Uterus (tissue), 4 donors: ENCODE results near the gene ZMPSTE24. TPM values are rescaled to one million over a fixed set of nuclear protein-coding genes. Genes with fewer than 3 reads are reported as not detected.
"Not testable (repeated sequence)": the region's sequence is repeated elsewhere in the genome, so short reads cannot be mapped to it uniquely, and the experiment has no call there.

Source experiments
- DNase-seq, 2 donors: peaks; one replicate each; pipeline ENCODE4 v3.0.0-alpha.2; 2019 to 2020
- H3K27ac ChIP-seq, 2 donors: fragments of 200-600 bp; sonication (generic); 1 replicate in 1 of 2; 2 replicates in 1 of 2; pipeline ENCODE4 v1.5.1; 2016 to 2018
- H3K27me3 ChIP-seq, 2 donors: fragments of 200-600 bp; sonication (generic); one replicate each; pipeline ENCODE4 v1.5.1; 2018 to 2019; ENCODE audit warnings: control low read depth in 1 of 2
- H3K36me3 ChIP-seq, 2 donors: fragments of 200-600 bp; sonication (generic); one replicate each; pipeline ENCODE4 v1.5.1; 2019; ENCODE audit warnings: control low read depth in 1 of 2
- H3K4me1 ChIP-seq, 2 donors: fragments of 200-600 bp; sonication (generic); one replicate each; pipeline ENCODE4 v1.5.1; 2018 to 2019; ENCODE audit warnings: control low read depth in 1 of 2
- H3K4me3 ChIP-seq, 2 donors: fragments of 200-600 bp; sonication (generic); 1 replicate in 1 of 2; 2 replicates in 1 of 2; pipeline ENCODE4 v1.5.1; 2018 to 2019; ENCODE audit warnings: mild to moderate bottlenecking in 1 of 2
- H3K9me3 ChIP-seq, 2 donors: fragments of 200-600 bp; sonication (generic); one replicate each; pipeline ENCODE4 v1.5.1; 2019; ENCODE audit warnings: control low read depth in 1 of 2
- POLR2A ChIP-seq, 2 donors: fragments of 450-650 bp; IDR thresholded peaks; one replicate each; pipeline ENCODE4 v1.6.1; 2016; ENCODE audit warnings: antibody characterized with exemption in 2 of 2, mild to moderate bottlenecking in 1 of 2, moderate library complexity in 1 of 2
- intact Hi-C: fragments of 100-400 bp; cut with DNase I; formaldehyde crosslinking; loops from one replicate; pipeline ENCODE4 v1.15.1; 2023; ENCODE audit warnings: low total_unique reads
- total RNA-seq, 4 donors: library from RNA; depleted of rRNA in 3 of 4; stranded (reverse); fragments of >200 nt in 3 of 4; gene quantifications; one replicate each; pipeline versions ENCODE4 v1.1.0 to v1.2.4, GENCODE V29; 2014 to 2023
- TF ChIP-seq, protein P1 (sequence below), 4 experiments: fragments of 200-600 bp in 2 of 4; fragments of 450-650 bp in 2 of 4; sonication (generic) in 2 of 4; IDR thresholded peaks; one replicate each; pipeline ENCODE4 v1.5.1; 2016 to 2019; ENCODE audit warnings: antibody characterized with exemption in 4 of 4, mild to moderate bottlenecking in 2 of 4, moderate library complexity in 1 of 4
- donor health status: DM: yes; HTN: yes; CAD: no.

ZMPSTE24 gene
- total RNA-seq, 4 donors from 2014 or later: 17.9 to 79.1 (median 56.2) TPM

DNA sequence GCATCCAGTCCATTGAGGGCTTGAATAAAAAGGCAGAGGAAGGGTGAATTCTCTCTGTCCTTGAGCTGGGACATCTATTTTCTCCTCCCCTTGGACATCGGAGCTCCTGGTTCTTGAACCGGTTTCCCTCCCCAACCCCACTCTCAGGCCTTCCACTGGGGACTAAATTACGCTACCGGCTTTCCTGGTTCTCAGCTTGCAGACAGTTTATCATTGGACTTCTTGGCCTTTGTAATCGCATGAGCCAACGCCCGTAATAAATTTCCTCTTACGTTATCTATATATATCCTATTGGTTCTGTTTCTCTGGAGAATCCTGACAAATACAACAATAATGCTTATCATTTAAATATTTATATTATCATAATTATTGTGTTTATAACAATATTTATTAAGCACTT, 79.4 kb downstream of the ZMPSTE24 start:
- Histone ChIP-seq H3K4me3 (no peak overlapping the region), H3K27ac (no peak overlapping the region), H3K4me1 (no peaks in the 10 kb centered on the region), H3K27me3 (no peaks in the 10 kb centered on the region), H3K9me3 (no peaks in the 10 kb centered on the region), H3K36me3 (no peaks in the 10 kb centered on the region)
- TF ChIP-seq, protein P1, sequence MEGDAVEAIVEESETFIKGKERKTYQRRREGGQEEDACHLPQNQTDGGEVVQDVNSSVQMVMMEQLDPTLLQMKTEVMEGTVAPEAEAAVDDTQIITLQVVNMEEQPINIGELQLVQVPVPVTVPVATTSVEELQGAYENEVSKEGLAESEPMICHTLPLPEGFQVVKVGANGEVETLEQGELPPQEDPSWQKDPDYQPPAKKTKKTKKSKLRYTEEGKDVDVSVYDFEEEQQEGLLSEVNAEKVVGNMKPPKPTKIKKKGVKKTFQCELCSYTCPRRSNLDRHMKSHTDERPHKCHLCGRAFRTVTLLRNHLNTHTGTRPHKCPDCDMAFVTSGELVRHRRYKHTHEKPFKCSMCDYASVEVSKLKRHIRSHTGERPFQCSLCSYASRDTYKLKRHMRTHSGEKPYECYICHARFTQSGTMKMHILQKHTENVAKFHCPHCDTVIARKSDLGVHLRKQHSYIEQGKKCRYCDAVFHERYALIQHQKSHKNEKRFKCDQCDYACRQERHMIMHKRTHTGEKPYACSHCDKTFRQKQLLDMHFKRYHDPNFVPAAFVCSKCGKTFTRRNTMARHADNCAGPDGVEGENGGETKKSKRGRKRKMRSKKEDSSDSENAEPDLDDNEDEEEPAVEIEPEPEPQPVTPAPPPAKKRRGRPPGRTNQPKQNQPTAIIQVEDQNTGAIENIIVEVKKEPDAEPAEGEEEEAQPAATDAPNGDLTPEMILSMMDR (IDR thresholded peaks at IDR 0.05): no peak
- no peak for TF ChIP-seq POLR2A (IDR thresholded peaks at IDR 0.05)
- intact Hi-C loops: loop anchor here (10.0 kb wide), 1 partner anchor 193 kb away; no protein-coding TSS in a partner anchor
- no peak for DNase-seq

DNA sequence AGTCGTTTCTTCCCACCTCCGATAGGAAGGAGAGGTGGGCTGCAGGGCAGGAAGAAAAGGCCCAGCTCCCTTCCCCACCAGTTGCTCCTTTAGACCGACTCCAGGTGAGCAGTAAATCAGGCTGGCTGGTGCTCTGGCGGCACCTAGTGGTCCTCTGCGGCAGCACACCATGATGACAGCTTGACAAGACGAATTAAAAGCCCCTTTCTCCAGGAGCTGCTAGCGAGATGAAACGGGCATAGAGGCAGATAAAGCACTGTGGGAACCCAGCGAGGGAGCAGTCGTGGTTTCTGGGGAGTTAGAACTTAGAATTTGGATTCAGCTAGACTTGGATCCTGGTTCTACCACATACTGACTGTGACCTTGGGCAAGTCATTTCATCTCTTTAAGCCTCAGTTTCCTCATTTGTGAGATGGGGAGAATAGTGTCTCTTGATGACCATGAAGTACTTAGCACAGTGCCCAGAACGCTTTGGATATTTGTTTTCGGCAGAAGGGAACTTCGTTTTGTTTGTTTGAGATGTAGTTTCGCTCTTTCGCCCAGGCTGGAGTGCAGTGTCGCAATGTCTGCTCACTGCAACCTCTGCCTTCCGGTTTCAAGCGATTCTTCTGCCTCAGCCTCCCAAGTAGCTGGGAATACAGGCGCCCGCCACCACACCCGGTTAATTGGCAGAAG, 80.8 kb downstream of the ZMPSTE24 start:
- H3K36me3 ChIP-seq: no peaks in the 10 kb centered on the region
- no peak overlapping the region for H3K4me3 ChIP-seq
- no peaks in the 10 kb centered on the region for H3K4me1 ChIP-seq
- peak; percentile 63 to 75 for DNase-seq
- no peaks in the 10 kb centered on the region for H3K27me3 ChIP-seq
- H3K9me3 ChIP-seq: no peaks in the 10 kb centered on the region
- TF ChIP-seq, protein P1 (IDR thresholded peaks at IDR 0.05): peak; percentile 90 to 97 (median 93)
- TF ChIP-seq POLR2A (IDR thresholded peaks at IDR 0.05): no peak
- no peak overlapping the region for H3K27ac ChIP-seq
- intact Hi-C loops: loop anchor here (10.0 kb wide), 1 partner anchor 194 kb away; no protein-coding TSS in a partner anchor

DNA sequence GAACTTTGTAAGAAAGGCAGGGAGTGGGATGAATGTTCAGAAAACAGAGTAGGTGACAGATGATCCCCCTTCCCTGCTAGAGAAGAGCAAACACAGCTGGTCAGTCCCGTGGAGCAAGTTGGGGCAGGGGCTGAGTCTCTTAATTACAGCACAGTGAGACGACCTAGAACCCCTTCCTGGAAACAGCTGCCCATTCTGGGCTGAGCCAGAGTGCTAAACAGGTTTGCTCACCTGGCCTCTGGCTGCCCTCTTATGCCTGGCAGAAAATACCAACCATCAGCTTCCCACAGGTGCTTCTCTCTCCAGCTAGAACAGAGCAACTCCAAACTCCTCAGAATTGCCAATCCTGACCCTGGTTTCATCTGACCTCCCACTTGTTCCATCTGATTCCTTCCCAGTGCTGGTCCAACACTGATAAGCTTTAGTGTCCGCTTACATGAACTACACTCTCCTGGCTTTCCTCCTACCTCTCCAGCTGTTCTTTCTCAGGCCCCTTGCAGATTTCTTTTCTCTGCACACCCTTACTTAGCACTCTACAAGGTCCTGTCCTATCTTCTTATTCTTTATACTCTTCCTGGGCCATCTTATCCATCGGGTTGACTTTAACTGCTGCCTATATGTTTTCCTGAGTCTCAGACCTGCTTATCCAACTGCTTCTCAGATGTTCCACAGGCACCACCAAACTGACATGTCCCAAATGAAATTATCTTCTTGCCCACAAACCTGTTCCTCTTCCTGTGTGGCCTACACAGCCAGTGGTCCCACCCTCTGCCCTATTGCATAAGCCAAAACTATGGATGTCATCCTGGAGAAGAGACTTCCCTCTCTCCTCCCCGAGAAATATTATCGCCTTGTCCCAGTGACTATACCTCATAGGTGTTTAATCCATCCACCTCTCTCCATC, 81.6 kb downstream of the ZMPSTE24 start:
- Histone ChIP-seq H3K4me3 (no peak overlapping the region), H3K9me3 (no peaks in the 10 kb centered on the region), H3K27me3 (no peaks in the 10 kb centered on the region), H3K27ac (no peak overlapping the region), H3K36me3 (no peaks in the 10 kb centered on the region), H3K4me1 (no peaks in the 10 kb centered on the region)
- DNase-seq: no peak
- TF ChIP-seq POLR2A (IDR thresholded peaks at IDR 0.05): no peak
- TF ChIP-seq, protein P1 (IDR thresholded peaks at IDR 0.05): no peak
- intact Hi-C loops: loop anchor here (10.0 kb wide), 1 partner anchor 195 kb away; no protein-coding TSS in a partner anchor

DNA sequence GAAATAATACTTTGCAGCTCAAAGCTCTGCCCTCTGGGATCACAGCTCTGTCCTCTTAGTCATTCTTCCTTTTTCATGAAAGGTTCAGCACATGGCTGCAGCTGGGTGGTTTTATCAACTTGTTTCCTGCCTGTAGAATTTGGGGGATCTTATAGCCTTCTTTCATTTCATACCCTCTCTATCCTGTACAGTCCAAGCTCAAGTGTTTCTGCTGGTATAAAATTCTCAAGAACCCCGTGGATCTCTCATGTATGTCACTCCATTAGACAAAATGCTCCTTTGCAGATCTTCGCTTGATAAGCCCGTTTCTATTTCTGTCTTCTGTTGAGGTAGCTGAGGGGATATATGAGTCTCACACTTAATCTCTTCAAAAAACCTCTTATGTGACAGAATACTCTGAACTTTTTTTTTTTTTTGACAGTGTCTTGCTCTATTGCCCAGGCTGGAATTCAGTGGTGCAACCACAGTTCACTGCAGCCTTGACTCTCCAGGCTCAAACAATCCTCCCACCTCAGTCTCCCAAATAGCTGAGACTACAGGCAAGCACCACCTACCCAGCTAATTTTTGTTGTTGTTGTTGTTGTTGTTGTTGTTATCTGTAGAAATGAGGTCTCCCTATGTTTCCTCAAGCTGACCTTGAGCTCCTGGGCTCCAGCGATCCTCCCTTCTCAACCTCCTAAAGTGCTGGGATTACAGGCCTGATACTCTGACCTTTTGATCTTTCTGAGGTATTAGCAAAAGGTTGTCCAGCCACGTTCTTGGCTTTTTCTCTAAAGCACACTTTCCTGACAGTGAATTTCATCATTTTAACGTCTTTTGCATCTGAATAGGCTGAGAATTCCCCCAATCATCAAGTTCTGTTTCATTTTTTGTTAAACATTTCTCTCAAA, 83.7 kb downstream of the ZMPSTE24 start:
- H3K27me3 ChIP-seq: no peaks in the 10 kb centered on the region
- no peaks in the 10 kb centered on the region for H3K4me1 ChIP-seq
- DNase-seq: no peak
- H3K4me3 ChIP-seq: no peak overlapping the region
- H3K27ac ChIP-seq: no peak overlapping the region
- intact Hi-C loops: no loop called here
- H3K9me3 ChIP-seq: no peaks in the 10 kb centered on the region
- no peak for TF ChIP-seq POLR2A (IDR thresholded peaks at IDR 0.05)
- TF ChIP-seq, protein P1 (IDR thresholded peaks at IDR 0.05): no peak
- H3K36me3 ChIP-seq: no peaks in the 10 kb centered on the region

DNA sequence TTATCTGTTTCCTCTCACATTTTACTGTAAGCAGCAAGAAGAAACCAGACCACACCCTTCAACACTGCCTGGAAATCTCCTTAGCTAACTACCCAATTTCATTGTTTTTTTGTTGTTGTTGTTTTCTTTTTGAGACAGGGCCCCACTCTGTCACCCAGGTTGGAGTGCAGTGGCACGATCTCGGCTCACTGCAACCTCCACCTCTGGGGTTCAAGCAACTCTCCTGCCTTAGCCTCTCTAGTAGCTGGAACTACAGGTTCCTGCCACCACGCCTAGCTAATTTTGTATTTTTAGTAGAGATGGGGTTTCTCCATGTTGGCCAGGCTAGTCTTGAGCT, 84.3 kb downstream of the ZMPSTE24 start:
- H3K4me3 ChIP-seq, H3K36me3 ChIP-seq, H3K9me3 ChIP-seq, H3K4me1 ChIP-seq, intact Hi-C loops, DNase-seq, H3K27me3 ChIP-seq, H3K27ac ChIP-seq: not testable (repeated sequence)
